GM12864 (cell line): ENCODE results near the gene NKIRAS2.
"Not testable (repeated sequence)": the region's sequence is repeated elsewhere in the genome, so short reads cannot be mapped to it uniquely, and the experiment has no call there.

Source experiments
- DNase-seq: peaks from one replicate; pipeline ENCODE4 v3.0.0-alpha.2; 2011; ENCODE audit warnings: low read depth
- H3K4me3 ChIP-seq: 2 replicates; pipeline ENCODE4 v1.5.1; 2011; ENCODE audit warnings: mild to moderate bottlenecking, low read depth, low read length, control low read depth
- TF ChIP-seq, protein P1 (sequence below): IDR thresholded peaks from 2 replicates; pipeline ENCODE4 v1.5.1; 2011; ENCODE audit warnings: low read depth, mild to moderate bottlenecking, moderate library complexity, low read length, control low read depth, inconsistent platforms; ENCODE audit errors: missing control alignments

The NKIRAS2 gene

DNA sequence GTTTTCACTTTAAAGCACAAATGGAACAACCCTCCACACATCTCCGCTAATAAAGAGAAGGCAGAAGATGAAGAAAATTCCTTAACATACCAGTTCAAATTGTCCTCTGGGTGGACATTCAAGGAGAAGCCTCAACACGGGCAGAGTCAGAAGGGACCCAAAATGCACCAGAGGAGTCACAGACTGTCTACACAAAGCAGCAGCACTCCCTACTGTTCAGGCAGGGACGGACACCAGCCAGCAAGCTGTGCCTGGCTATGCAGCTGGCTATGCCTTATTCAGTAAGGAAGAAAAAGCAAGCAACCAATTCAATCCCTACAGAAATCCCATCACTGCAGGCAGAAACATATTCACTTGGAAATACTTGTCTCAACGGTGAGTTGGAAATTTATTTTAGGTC, 10.7 kb upstream of the NKIRAS2 start:
- DNase-seq: no peak
- TF ChIP-seq, protein P1, sequence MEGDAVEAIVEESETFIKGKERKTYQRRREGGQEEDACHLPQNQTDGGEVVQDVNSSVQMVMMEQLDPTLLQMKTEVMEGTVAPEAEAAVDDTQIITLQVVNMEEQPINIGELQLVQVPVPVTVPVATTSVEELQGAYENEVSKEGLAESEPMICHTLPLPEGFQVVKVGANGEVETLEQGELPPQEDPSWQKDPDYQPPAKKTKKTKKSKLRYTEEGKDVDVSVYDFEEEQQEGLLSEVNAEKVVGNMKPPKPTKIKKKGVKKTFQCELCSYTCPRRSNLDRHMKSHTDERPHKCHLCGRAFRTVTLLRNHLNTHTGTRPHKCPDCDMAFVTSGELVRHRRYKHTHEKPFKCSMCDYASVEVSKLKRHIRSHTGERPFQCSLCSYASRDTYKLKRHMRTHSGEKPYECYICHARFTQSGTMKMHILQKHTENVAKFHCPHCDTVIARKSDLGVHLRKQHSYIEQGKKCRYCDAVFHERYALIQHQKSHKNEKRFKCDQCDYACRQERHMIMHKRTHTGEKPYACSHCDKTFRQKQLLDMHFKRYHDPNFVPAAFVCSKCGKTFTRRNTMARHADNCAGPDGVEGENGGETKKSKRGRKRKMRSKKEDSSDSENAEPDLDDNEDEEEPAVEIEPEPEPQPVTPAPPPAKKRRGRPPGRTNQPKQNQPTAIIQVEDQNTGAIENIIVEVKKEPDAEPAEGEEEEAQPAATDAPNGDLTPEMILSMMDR: peak; percentile 8
- no peak overlapping the region for H3K4me3 ChIP-seq

DNA sequence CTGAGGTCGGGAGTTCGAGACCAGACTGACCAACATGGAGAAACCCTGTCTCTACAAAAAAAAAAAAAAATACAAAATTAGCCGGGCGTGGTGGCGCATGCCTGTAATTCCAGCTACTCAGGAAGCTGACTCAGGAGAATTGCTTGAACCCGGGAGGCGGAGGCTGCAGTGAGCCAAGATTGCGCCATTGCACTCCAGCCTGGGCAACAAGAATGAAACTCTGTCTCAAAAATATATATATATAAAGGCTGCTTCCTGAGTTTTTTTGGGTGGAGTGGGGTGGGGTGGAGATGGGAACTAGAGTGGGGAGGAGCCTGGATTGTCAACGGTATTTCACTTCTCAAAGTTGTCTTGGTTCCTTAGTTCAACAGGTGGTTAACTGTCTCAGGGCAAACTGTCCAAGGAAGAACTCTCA, 9.6 kb upstream of the NKIRAS2 start:
- H3K4me3 ChIP-seq, DNase-seq: not testable (repeated sequence)

DNA sequence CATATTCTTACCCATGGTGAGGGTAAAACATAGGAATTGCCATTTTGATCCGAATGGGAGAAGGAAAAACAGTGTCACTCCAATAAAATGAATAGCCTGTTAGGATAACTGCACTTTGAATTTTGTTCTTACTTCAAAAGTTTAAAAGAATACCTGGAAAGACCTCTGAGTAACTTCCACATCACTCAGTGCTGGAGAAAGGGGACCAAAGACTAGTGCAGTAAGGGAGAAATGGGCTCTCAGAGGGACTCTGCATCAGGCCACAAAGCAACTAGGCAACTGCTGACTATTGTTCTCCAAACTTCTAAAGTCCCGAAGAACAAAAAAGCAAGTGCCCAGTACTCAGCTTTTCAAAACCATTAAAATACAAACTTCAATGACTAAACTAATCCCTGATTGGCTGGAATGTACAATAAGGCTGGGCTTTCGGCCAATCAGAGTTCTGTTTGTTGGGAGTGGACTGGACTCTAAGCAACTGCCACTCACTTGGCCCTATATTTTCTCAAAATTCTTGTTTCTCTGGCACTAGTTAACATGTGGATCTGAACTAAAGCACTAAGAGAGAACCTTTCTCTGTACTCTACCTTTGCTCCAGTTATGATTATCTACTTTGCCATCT, 8.9 kb upstream of the NKIRAS2 start:
- H3K4me3 ChIP-seq: no peak overlapping the region
- no peak for DNase-seq
- TF ChIP-seq, protein P1: no peak

DNA sequence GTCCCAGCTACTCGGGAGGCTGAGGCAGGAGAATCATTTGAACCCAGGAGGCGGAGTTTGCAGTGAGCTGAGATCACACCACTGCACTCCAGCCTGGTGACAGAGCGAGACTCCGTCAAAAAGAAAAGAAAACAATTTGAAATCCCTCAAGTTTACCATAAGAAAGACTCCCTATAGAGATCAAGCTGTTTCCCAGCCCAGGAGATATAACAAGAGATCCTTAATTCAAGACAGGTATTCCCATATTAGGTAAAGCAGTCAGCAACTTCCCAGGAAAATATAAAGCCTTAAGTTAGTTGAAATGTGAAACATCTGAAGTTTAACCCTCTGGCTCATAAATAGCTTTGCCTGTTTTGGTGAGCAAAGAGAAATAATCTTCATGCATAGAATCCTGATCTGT, 7.5 kb upstream of the NKIRAS2 start:
- DNase-seq, H3K4me3 ChIP-seq: not testable (repeated sequence)

DNA sequence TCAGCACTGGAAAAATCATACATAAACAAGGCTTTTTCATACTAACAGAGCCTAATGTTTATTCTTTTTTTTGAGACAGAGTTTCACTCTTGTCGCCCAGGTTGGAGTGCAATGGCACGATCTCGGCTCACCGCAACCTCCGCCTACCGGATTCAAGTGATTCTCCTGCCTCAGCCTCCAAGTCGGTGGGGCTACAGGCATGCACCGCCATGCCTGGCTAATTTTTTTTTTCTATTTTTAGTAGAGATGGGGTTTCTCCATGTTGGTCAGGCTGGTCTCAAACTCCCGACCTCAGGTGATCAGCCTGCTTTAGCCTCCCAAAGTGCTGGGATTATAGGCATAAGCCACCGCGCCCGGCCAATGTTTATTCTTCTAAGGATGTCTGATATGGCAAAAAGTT, 6.2 kb upstream of the NKIRAS2 start:
- not testable (repeated sequence) for H3K4me3 ChIP-seq, DNase-seq

DNA sequence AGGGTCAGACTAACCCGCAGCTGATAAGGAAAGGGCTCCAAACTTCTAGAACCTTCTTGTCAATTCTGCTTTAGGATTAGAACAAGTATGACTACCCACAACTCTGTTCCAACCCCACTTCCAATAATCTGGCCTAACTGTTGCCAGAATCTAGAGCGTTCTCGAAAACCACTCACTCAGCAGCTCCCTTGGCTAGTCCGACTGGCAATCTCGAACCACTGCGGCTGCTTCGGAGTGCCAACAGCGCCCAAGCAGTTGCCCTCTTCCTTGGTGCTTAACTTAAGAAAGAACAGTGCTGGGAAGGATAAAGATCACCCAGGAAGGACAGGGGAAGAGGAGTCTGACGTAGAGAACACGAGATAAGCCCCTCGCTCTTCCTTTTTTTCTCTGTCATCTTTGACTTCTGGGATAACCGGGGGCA, 3.5 kb upstream of the NKIRAS2 start:
- TF ChIP-seq, protein P1: no peak
- peak overlapping the region; percentile 97 for H3K4me3 ChIP-seq
- no peak for DNase-seq

DNA sequence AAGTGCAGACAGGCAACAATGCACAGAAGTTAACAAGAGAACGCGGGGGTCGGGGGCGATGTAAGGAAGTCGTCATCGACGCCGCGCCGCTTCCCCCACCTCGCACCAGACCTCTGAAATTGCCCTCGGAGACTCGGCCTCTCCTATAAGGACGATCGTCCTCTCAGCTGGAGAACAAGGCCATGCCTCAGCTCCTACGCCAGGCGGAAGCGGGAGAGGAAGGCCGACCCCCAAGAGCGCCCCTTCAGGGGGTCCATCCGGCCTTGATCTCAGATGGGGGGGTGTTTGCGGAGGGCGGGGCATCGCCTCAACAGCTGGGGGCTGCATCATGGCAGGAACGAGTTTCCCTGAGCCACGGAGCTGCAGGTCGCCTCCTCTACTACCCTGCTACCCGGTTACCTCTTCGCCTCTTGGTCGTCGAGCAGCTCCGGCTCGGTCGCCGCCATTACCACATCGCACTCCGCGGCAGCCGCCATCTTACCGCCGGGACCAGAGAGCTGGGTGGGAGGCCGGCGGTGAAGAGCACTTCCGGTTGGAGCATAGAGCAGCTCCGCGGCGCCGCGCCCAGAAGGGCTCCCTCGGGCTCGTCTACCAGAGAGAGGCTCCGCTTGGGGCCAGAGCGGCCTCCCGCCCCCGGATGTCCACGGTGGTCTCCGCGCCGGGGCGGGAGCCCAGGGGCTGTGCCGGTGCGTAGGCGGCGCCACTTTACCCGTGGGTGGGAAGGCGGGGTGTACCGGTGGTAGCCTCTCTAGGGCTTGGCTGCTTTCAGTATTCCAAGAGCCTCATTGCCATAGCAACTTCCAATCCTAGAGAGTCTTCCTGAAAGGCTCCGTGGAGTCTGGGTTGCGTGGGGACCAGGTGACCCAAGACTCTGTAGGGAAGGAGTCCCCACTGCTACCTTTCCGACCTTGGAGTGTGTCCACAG, 2.7 kb upstream of the NKIRAS2 start, which contains the start of gene DNAJC7:
TSS of gene DNAJC7 (minus strand) at position 499 of the 925 bp plus-strand sequence. CDS start at position 476, 23 bp downstream.
- TF ChIP-seq, protein P1: no peak
- H3K4me3 ChIP-seq: peak within 1 kb of the TSS; percentile 97
- DNase-seq: peak; percentile 81

DNA sequence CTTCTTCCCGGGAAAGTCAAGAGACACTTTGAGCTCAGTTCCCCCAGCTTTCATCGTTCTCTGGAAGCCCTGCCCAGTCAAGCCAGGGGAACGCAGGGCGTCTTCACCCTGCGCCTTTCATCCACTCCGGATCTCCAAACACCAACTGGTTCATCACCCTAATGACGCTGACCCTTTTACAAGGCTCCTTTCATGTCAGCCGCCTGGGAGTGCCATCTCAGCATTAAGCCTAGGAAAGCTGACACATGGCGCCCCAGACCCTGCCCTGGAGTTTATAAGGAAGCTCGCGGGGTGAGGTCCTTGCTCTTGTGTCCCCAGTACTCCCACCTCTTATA, 2.1 kb upstream of the NKIRAS2 start:
- DNase-seq: no peak
- TF ChIP-seq, protein P1: no peak
- peak overlapping the region; percentile 97 for H3K4me3 ChIP-seq
